Measurements from ENCODE around the gene NAA50. TPM values are rescaled to one million over a fixed set of nuclear protein-coding genes. Genes with fewer than 3 reads are reported as not detected.

The NAA50 gene
- total and polyA plus RNA-seq, 2 donors (not counting 3 experiments of a cell fraction or from before 2014, with no cell fraction given), result 53.1 to 160 TPM

GRCh38 chr3:113775516-113775915 lies 29.5 kb upstream of the NAA50 start:
- no TSS peak for BruUV-seq (replicated peaks)
- Histone ChIP-seq H2AFZ (ENCODE audit: low read depth, low read length) (no peak overlapping the region), H3K4me3 (replicated peaks in 1 of 3; ENCODE audit: insufficient read depth in 1 of 3, low read depth in 1 of 3, low read length in 3 of 3) (no peak overlapping the region), H3K9ac (replicated peaks; ENCODE audit: extremely low read depth, insufficient read depth, low read length) (no peak overlapping the region), H3K79me2 (ENCODE audit: control insufficient read depth, insufficient read depth, low read length) (peaks cover 2% of the 10 kb centered on the region), H3K9me1 (replicated peaks; ENCODE audit: control insufficient read depth, extremely low read depth, insufficient read depth, low read length) (no peaks in the 10 kb centered on the region), H4K20me1 (replicated peaks; ENCODE audit: control insufficient read depth, extremely low read depth, insufficient read depth, low read length) (no peaks in the 10 kb centered on the region), H3K27ac (ENCODE audit: insufficient read depth, low read depth, low read length) (no peak overlapping the region), H3K4me1 (ENCODE audit: control insufficient read depth, extremely low read depth, insufficient read depth, low read length) (no peaks in the 10 kb centered on the region), H3K36me3 (ENCODE audit: control insufficient read depth in 2 of 2, extremely low read depth in 1 of 2, insufficient read depth in 2 of 2, low read length in 2 of 2) (peaks cover 0 to 5% of the 10 kb centered on the region in 2 experiments), H3K27me3 (ENCODE audit: control insufficient read depth in 2 of 2, insufficient read depth in 2 of 2, low read length in 2 of 2) (no peaks in the 10 kb centered on the region), H3K4me2 (ENCODE audit: insufficient read depth, low read length) (no peak overlapping the region), H3K9me3 (replicated peaks; ENCODE audit: control insufficient read depth, insufficient read depth, low read length) (no peaks in the 10 kb centered on the region)
- DNase-seq (ENCODE audit: low read depth, low spot score), result no peak
- TF ChIP-seq, protein P1, sequence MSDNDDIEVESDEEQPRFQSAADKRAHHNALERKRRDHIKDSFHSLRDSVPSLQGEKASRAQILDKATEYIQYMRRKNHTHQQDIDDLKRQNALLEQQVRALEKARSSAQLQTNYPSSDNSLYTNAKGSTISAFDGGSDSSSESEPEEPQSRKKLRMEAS (IDR thresholded peaks at IDR 0.05; ENCODE audit: insufficient read depth, insufficient read length), result no peak
- TF ChIP-seq GATA2 (IDR thresholded peaks at IDR 0.05; ENCODE audit: insufficient read depth, insufficient read length, low read depth, low read length) (no peak), FOS (IDR thresholded peaks at IDR 0.05; ENCODE audit: borderline replicate concordance, insufficient read depth, low read length) (no peak), POLR2AphosphoS5 (IDR thresholded peaks at IDR 0.05; ENCODE audit: insufficient read depth, low read depth, low read length) (no peak), POLR2A (IDR thresholded peaks at IDR 0.05; ENCODE audit: low read depth, low read length) (no peak), JUN (IDR thresholded peaks at IDR 0.05; ENCODE audit: borderline replicate concordance, insufficient read depth, insufficient read length, low read depth) (no peak), MYC (IDR thresholded peaks at IDR 0.05; ENCODE audit: low read depth, low read length) (no peak), CTCF (IDR thresholded peaks at IDR 0.05; ENCODE audit: extremely low read depth in 1 of 2, insufficient read depth in 1 of 2, low read depth in 1 of 2, low read length in 2 of 2) (no peak), EZH2 (IDR thresholded peaks at IDR 0.05; ENCODE audit: borderline replicate concordance, low read depth, low read length, severe bottlenecking) (no peak)
- ChIA-PET POLR2A (no interaction called here), CTCF (no interaction called here)
- intact Hi-C loops (cut with micrococcal nuclease), result no loop called here
- no peak for FAIRE-seq
- dilution Hi-C loops (cut with MboI; ENCODE audit: extremely low pct_ligation_motif_present, low sequenced_read_pairs), result no loop called here
